Uterus (tissue), 2 donors: ENCODE results near the gene CNTNAP1.

Source experiments
- CTCF ChIP-seq, 4 experiments: fragments of 200-600 bp in 2 of 4; fragments of 450-650 bp in 2 of 4; sonication (generic) in 2 of 4; IDR thresholded peaks; one replicate each; pipeline ENCODE4 v1.5.1; 2016 to 2019; ENCODE audit warnings: antibody characterized with exemption in 4 of 4, mild to moderate bottlenecking in 2 of 4, moderate library complexity in 1 of 4
- POLR2A ChIP-seq, 2 donors: fragments of 450-650 bp; IDR thresholded peaks; one replicate each; pipeline ENCODE4 v1.6.1; 2016; ENCODE audit warnings: antibody characterized with exemption in 2 of 2, mild to moderate bottlenecking in 1 of 2, moderate library complexity in 1 of 2

- TF ChIP-seq CTCF (IDR thresholded peaks at IDR 0.05) (no peak), POLR2A (IDR thresholded peaks at IDR 0.05) (no peak)
Observed at GRCh38 chr17:42700586-42701289, 18.4 kb downstream of the CNTNAP1 start.
